IMR-90 (cell line): ENCODE data around the gene BPIFA1. TPM values are rescaled to one million over a fixed set of nuclear protein-coding genes. Genes with fewer than 3 reads are reported as not detected.

Source experiments
- ATAC-seq: fragments of 200-7000 bp; cut with Tn5 transposase; 2 replicates; pipeline ENCODE4 v1.9.1; 2020; ENCODE audit warnings: low read depth, mild to moderate bottlenecking, moderate library complexity
- BruUV-seq: library from RNA; stranded (reverse); fragments of 400-500 nt; replicated peaks from 2 replicates; lab custom pipeline; 2021; lab: Mats Ljungman, UMichigan
- CTCF ChIA-PET: fragments of 300-600 bp; formaldehyde crosslinking; extraction: SDS; loops from one replicate; lab custom pipeline; 2021; ENCODE audit warnings: antibody characterized with exemption; lab: Yijun Ruan, JAX
- POLR2A ChIA-PET: fragments of 300-600 bp; sonication (Branson Sonifier 250); formaldehyde crosslinking; loops from one replicate; lab custom pipeline; 2022; ENCODE audit warnings: antibody characterized with exemption; ENCODE audit not compliant: unreplicated experiment; lab: Charles Lee
- DNase-seq: peaks from one replicate; pipeline ENCODE4 v3.0.0; 2013
- H2AFZ ChIP-seq: replicated peaks from 2 replicates; pipeline ENCODE3; 2013; ENCODE audit warnings: low read length, mild to moderate bottlenecking; ENCODE audit not compliant: poor library complexity
- H2AK5ac ChIP-seq: 2 replicates; pipeline ENCODE4 v1.6.1; 2013; ENCODE audit warnings: low read depth, low read length, inconsistent platforms
- H2AK9ac ChIP-seq: replicated peaks from 2 replicates; pipeline ENCODE3; 2013; ENCODE audit warnings: mild to moderate bottlenecking, low read depth, low read length, moderate library complexity; ENCODE audit not compliant: poor library complexity
- H2BK120ac ChIP-seq: 2 replicates; pipeline ENCODE4 v1.6.1; 2013; ENCODE audit warnings: low read depth, low read length, inconsistent platforms
- H2BK15ac ChIP-seq: 3 replicates; pipeline ENCODE4 v1.6.1; 2013; ENCODE audit warnings: low read depth, low read length, inconsistent platforms
- H2BK20ac ChIP-seq: 2 replicates; pipeline ENCODE4 v1.6.1; 2013; ENCODE audit warnings: low read depth, mild to moderate bottlenecking, inconsistent platforms, low read length, moderate library complexity
- H2BK5ac ChIP-seq: 2 replicates; pipeline ENCODE4 v1.6.1; 2013; ENCODE audit warnings: mild to moderate bottlenecking, low read depth, low read length, inconsistent platforms; ENCODE audit not compliant: poor library complexity, severe bottlenecking
- H3K14ac ChIP-seq: replicated peaks from 2 replicates; pipeline ENCODE4 v1.6.1; 2013; ENCODE audit warnings: low read depth, low read length, inconsistent platforms
- H3K18ac ChIP-seq: 2 replicates; pipeline ENCODE4 v1.6.1; 2013; ENCODE audit warnings: low read depth, low read length, control low read depth
- H3K23ac ChIP-seq: 2 replicates; pipeline ENCODE4 v1.6.1; 2013; ENCODE audit warnings: low read depth, low read length, inconsistent platforms
- H3K27ac ChIP-seq: 2 replicates; pipeline ENCODE4 v1.5.1; 2013; ENCODE audit warnings: mild to moderate bottlenecking, control low read depth, low read length; ENCODE audit not compliant: insufficient read depth
- H3K27me3 ChIP-seq: 2 replicates; pipeline ENCODE4 v1.6.1; 2013; ENCODE audit warnings: low read length; ENCODE audit not compliant: control insufficient read depth, insufficient read depth
- H3K36me3 ChIP-seq: 2 replicates; pipeline ENCODE4 v1.6.1; 2013; ENCODE audit warnings: low read length, mixed read lengths; ENCODE audit not compliant: control insufficient read depth, insufficient read depth
- H3K4ac ChIP-seq: 2 replicates; pipeline ENCODE4 v1.6.1; 2013; ENCODE audit warnings: low read depth, low read length, inconsistent platforms
- H3K4me1 ChIP-seq: 2 replicates; pipeline ENCODE4 v1.6.1; 2013; ENCODE audit warnings: low read length, mixed read lengths; ENCODE audit not compliant: control insufficient read depth, insufficient read depth
- H3K4me2 ChIP-seq: 2 replicates; pipeline ENCODE4 v1.6.1; 2013; ENCODE audit warnings: low read depth, mild to moderate bottlenecking, control low read depth, low read length, moderate library complexity
- H3K4me3 ChIP-seq: 2 replicates; pipeline ENCODE4 v1.5.1; 2013; ENCODE audit warnings: low read depth, mild to moderate bottlenecking, control low read depth, low read length, moderate library complexity; ENCODE audit not compliant: insufficient read depth
- H3K56ac ChIP-seq: 2 replicates; pipeline ENCODE4 v1.6.1; 2013; ENCODE audit warnings: low read length, inconsistent platforms; ENCODE audit not compliant: insufficient read depth; ENCODE audit errors: extremely low read depth
- H3K79me1 ChIP-seq, 2 experiments: 2 replicates each; pipeline ENCODE4 v1.6.1; 2013; ENCODE audit warnings: low read length in 2 of 2, inconsistent platforms in 1 of 2, low read depth in 1 of 2
- H3K9ac ChIP-seq: 2 replicates; pipeline ENCODE4 v1.6.1; 2013; ENCODE audit warnings: low read depth, low read length, control low read depth
- H3K9me1 ChIP-seq: 2 replicates; pipeline ENCODE4 v1.6.1; 2013; ENCODE audit warnings: low read length, inconsistent platforms; ENCODE audit not compliant: insufficient read depth
- H3K9me3 ChIP-seq: 2 replicates; pipeline ENCODE4 v1.6.1; 2013; ENCODE audit warnings: low read length; ENCODE audit not compliant: control insufficient read depth, insufficient read depth
- H4K20me1 ChIP-seq: 2 replicates; pipeline ENCODE4 v1.6.1; 2013; ENCODE audit warnings: low read length, inconsistent platforms; ENCODE audit not compliant: insufficient read depth
- H4K5ac ChIP-seq: 2 replicates; pipeline ENCODE4 v1.6.1; 2013; ENCODE audit warnings: mild to moderate bottlenecking, low read depth, low read length, control low read depth
- H4K8ac ChIP-seq, 2 experiments: 2 replicates each; pipeline ENCODE4 v1.6.1; 2013; ENCODE audit warnings: low read depth in 2 of 2, low read length in 2 of 2, control low read depth in 1 of 2, inconsistent platforms in 1 of 2
- H4K91ac ChIP-seq: 2 replicates; pipeline ENCODE4 v1.6.1; 2013; ENCODE audit warnings: low read depth, low read length, inconsistent platforms; ENCODE audit not compliant: insufficient read depth
- BHLHE40 ChIP-seq: fragments of 150-350 bp; IDR thresholded peaks from 2 replicates; pipeline ENCODE4 v1.6.1; 2016; ENCODE audit warnings: mild to moderate bottlenecking, low read depth, low read length
- CHD1 ChIP-seq: IDR thresholded peaks from 2 replicates; pipeline ENCODE4 v1.6.1; 2012; ENCODE audit warnings: low read depth, low read length, improper control_type of control experiment
- CTCF ChIP-seq: conservative IDR thresholded peaks from 2 replicates; pipeline ENCODE4 v1.5.1; 2012; ENCODE audit warnings: mild to moderate bottlenecking, low read depth, low read length, improper control_type of control experiment
- FOS ChIP-seq: fragments of 150-350 bp; IDR thresholded peaks from 2 replicates; pipeline ENCODE4 v1.6.1; 2016; ENCODE audit warnings: low read depth, low read length
- MAFK ChIP-seq: IDR thresholded peaks from 2 replicates; pipeline ENCODE4 v1.6.1; 2012; ENCODE audit warnings: low read depth, low read length, improper control_type of control experiment
- MAZ ChIP-seq: IDR thresholded peaks from 2 replicates; pipeline ENCODE4 v1.6.1; 2012; ENCODE audit warnings: low read depth, mild to moderate bottlenecking, low read length, improper control_type of control experiment, moderate library complexity, borderline replicate concordance
- MXI1 ChIP-seq: IDR thresholded peaks from 2 replicates; pipeline ENCODE4 v1.6.1; 2012; ENCODE audit warnings: low read depth, mild to moderate bottlenecking, low read length, moderate library complexity, borderline replicate concordance
- POLR2A ChIP-seq: IDR thresholded peaks from 2 replicates; pipeline ENCODE4 v1.6.1; 2012; ENCODE audit warnings: mild to moderate bottlenecking, low read depth, low read length
- RAD21 ChIP-seq: IDR thresholded peaks from 2 replicates; pipeline ENCODE4 v1.6.1; 2012; ENCODE audit warnings: low read length, improper control_type of control experiment
- RCOR1 ChIP-seq: IDR thresholded peaks from 2 replicates; pipeline ENCODE4 v1.6.1; 2012; ENCODE audit warnings: mild to moderate bottlenecking, low read length, improper control_type of control experiment; ENCODE audit not compliant: insufficient replicate concordance
- SMC3 ChIP-seq: fragments of 150-350 bp; IDR thresholded peaks from 2 replicates; pipeline ENCODE4 v1.6.1; 2016; ENCODE audit warnings: low read depth, mild to moderate bottlenecking, antibody characterized with exemption, low read length, moderate library complexity
- WGBS, 2 experiments: methylation state at CpG; one replicate each; pipeline versions ENCODE4 v1.1.5 to v1.1.7; 2013; ENCODE audit warnings: missing lambda C conversion rate in 2 of 2; ENCODE audit not compliant: insufficient read length in 1 of 2; ENCODE audit errors: extremely low coverage in 2 of 2; 5-methylcytosine and 5-hydroxymethylcytosine counted together
- dilution Hi-C: fragments of 300-500 bp; cut with HindIII; formaldehyde crosslinking; loops from one replicate; pipeline ENCODE4 v1.14.3; 2018; ENCODE audit warnings: low sequenced_read_pairs; ENCODE audit not compliant: unreplicated experiment
- in situ Hi-C: fragments of 300-500 bp; cut with MboI; formaldehyde crosslinking; loops from 3 replicates; pipeline ENCODE4 v1.14.3; 2019; ENCODE audit warnings: low sequenced_read_pairs, inconsistent platforms, mixed read lengths
- intact Hi-C: fragments of 100-400 bp; cut with micrococcal nuclease; formaldehyde crosslinking; loops from 2 replicates; pipeline ENCODE4 v1.10.0; 2022
- polyA plus RNA-seq, 3 experiments: library from polyadenylated mRNA; depleted of rRNA; stranded (reverse); fragments of >200 nt; gene quantifications; 2 replicates each; pipeline ENCODE4 v1.2.3, GENCODE V29; 2012; ENCODE audit warnings: low replicate concordance in 1 of 3
- total RNA-seq: library from RNA; depleted of rRNA; stranded (reverse); fragments of >200 nt; gene quantifications from 2 replicates; pipeline ENCODE4 v1.2.3, GENCODE V29; 2012
- TF ChIP-seq, protein P1 (sequence below): fragments of 150-350 bp; IDR thresholded peaks from 2 replicates; pipeline ENCODE4 v1.6.1; 2016; ENCODE audit warnings: low read depth, mild to moderate bottlenecking, low read length, moderate library complexity, borderline replicate concordance
- TF ChIP-seq, protein P2 (sequence below): fragments of 150-350 bp; IDR thresholded peaks from 2 replicates; pipeline ENCODE4 v1.6.1; 2017; ENCODE audit warnings: mild to moderate bottlenecking, antibody characterized with exemption, low read length, low read depth

The BPIFA1 gene
- total and polyA plus RNA-seq, 2 of the 4 experiments (the other 2 are of a cell fraction): not detected

DNA sequence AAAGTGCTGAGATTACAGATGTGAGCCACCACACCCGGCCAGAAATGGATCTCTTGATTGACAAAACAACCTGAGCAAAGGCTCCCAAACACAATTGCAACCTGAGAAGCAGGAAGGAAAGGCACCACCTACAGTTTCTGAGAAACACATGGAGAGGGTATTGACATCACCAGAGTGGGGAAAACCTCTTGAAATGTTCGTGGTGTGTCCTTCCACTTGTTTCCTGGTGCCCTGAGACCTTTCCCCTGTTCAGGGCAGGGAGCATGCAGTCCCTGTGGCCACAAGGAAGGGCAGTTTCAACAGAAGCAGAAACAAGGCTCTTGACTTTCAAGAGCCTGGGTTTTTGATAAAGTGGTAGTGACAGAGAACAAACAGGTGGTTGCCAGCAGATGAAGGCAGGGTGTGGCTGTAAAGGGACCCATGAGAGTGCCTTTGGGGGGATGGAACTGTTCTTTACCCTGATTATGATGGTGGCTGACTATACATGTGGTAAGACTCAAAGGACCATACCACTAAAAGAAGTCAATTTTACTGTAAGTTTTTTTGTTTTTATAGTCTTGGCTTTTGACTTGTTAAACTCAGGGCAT is 3.2 kb upstream of the BPIFA1 start:
- POLR2A ChIA-PET: no interaction called here
- 0% methylated on average over 1 of the region's 2 CpGs; no CpG with 5 or more reads in 1 of the 2 experiments for WGBS, 2 experiments
- BruUV-seq: no TSS peak

More for the DNA sequence above, 3.2 kb upstream of the BPIFA1 start:
- no peaks in the 10 kb centered on the region for H3K9me1 ChIP-seq
- no peak overlapping the region for H4K5ac ChIP-seq
- no peak overlapping the region for H3K18ac ChIP-seq
- no peak overlapping the region for H3K4ac ChIP-seq
- H4K20me1 ChIP-seq: no peaks in the 10 kb centered on the region
- H3K23ac ChIP-seq: no peak overlapping the region
- dilution Hi-C loops: no loop called here
- H3K4me3 ChIP-seq: no peak overlapping the region
- H4K8ac ChIP-seq: no peak overlapping the region
- no peaks in the 10 kb centered on the region for H3K79me1 ChIP-seq
- ATAC-seq (no peak), DNase-seq (no peak)
- no peak for TF ChIP-seq MXI1
- no peak for TF ChIP-seq CHD1
- TF ChIP-seq MAZ: no peak
- TF ChIP-seq POLR2A: no peak
- no peak for TF ChIP-seq MAFK
- TF ChIP-seq BHLHE40: no peak
- no peak for TF ChIP-seq FOS
- no peak for TF ChIP-seq SMC3
- TF ChIP-seq, protein P1, sequence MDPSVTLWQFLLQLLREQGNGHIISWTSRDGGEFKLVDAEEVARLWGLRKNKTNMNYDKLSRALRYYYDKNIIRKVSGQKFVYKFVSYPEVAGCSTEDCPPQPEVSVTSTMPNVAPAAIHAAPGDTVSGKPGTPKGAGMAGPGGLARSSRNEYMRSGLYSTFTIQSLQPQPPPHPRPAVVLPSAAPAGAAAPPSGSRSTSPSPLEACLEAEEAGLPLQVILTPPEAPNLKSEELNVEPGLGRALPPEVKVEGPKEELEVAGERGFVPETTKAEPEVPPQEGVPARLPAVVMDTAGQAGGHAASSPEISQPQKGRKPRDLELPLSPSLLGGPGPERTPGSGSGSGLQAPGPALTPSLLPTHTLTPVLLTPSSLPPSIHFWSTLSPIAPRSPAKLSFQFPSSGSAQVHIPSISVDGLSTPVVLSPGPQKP: no peak
- TF ChIP-seq RAD21: no peak
- no peak for TF ChIP-seq CTCF
- TF ChIP-seq RCOR1: no peak
- TF ChIP-seq, protein P2, sequence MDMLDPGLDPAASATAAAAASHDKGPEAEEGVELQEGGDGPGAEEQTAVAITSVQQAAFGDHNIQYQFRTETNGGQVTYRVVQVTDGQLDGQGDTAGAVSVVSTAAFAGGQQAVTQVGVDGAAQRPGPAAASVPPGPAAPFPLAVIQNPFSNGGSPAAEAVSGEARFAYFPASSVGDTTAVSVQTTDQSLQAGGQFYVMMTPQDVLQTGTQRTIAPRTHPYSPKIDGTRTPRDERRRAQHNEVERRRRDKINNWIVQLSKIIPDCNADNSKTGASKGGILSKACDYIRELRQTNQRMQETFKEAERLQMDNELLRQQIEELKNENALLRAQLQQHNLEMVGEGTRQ: no peak
- H3K4me2 ChIP-seq: no peak overlapping the region
- H3K56ac ChIP-seq: no peak overlapping the region
- H2BK120ac ChIP-seq: no peak overlapping the region
- H3K9me3 ChIP-seq: no peaks in the 10 kb centered on the region
- no peak overlapping the region for H2AFZ ChIP-seq
- H3K14ac ChIP-seq: no peak overlapping the region
- no peak overlapping the region for H2BK15ac ChIP-seq
- no peak overlapping the region for H2BK20ac ChIP-seq
- H4K91ac ChIP-seq: no peak overlapping the region
- no peak overlapping the region for H3K9ac ChIP-seq
- CTCF ChIA-PET: no interaction called here
- no peaks in the 10 kb centered on the region for H3K4me1 ChIP-seq
- in situ Hi-C loops: no loop called here
- no peak overlapping the region for H2AK5ac ChIP-seq
- H2BK5ac ChIP-seq: no peak overlapping the region
- H3K27ac ChIP-seq: no peak overlapping the region
- no peak overlapping the region for H2AK9ac ChIP-seq
- peaks cover 3% of the 10 kb centered on the region for H3K27me3 ChIP-seq
- no peaks in the 10 kb centered on the region for H3K36me3 ChIP-seq
- intact Hi-C loops: no loop called here
